HG03045 (cell line): ENCODE data around the gene TCF7L2.

Experiments used
- ATAC-seq: cut with Tn5 transposase; IDR thresholded peaks from one replicate; pipeline ENCODE4 v1.9.1; 2021; ENCODE audit warnings: mild to moderate bottlenecking, moderate library complexity; ENCODE audit not compliant: unreplicated experiment

TCF7L2 gene

GRCh38 chr10:113020475-113020753, 70.4 kb downstream of the TCF7L2 start:
- no peak for ATAC-seq

- ATAC-seq, result no peak
Observed at GRCh38 chr10:113020838-113021237, 70.8 kb downstream of the TCF7L2 start.

- no peak for ATAC-seq
Observed at GRCh38 chr10:113021268-113022040, 71.4 kb downstream of the TCF7L2 start.

- no peak for ATAC-seq
Observed at GRCh38 chr10:113022265-113022664, 72.2 kb downstream of the TCF7L2 start.

- ATAC-seq, result no peak
Observed at GRCh38 chr10:113023017-113023416, 73.0 kb downstream of the TCF7L2 start.

GRCh38 chr10:113024930-113025329, 74.9 kb downstream of the TCF7L2 start:
- ATAC-seq, result no peak

- ATAC-seq, result no peak
Observed at GRCh38 chr10:113025487-113025886, 75.4 kb downstream of the TCF7L2 start.

- no peak for ATAC-seq
Observed at GRCh38 chr10:113026679-113027078, 76.6 kb downstream of the TCF7L2 start.

- ATAC-seq, result no peak
Observed at GRCh38 chr10:113027230-113027573, 77.2 kb downstream of the TCF7L2 start.

GRCh38 chr10:113027574-113028455, 77.8 kb downstream of the TCF7L2 start:
- ATAC-seq, result no peak

GRCh38 chr10:113028456-113029440, 78.7 kb downstream of the TCF7L2 start:
- no peak for ATAC-seq

GRCh38 chr10:113030453-113030852, 80.4 kb downstream of the TCF7L2 start:
- ATAC-seq, result no peak

- ATAC-seq, result no peak
Observed at GRCh38 chr10:113031147-113031546, 81.1 kb downstream of the TCF7L2 start.

GRCh38 chr10:113033991-113034390, 83.9 kb downstream of the TCF7L2 start:
- ATAC-seq, result no peak

GRCh38 chr10:113035732-113036312, 85.8 kb downstream of the TCF7L2 start:
- ATAC-seq, result no peak

GRCh38 chr10:113036619-113037018, 86.6 kb downstream of the TCF7L2 start:
- ATAC-seq, result no peak

- ATAC-seq, result no peak
Observed at GRCh38 chr10:113037218-113037617, 87.2 kb downstream of the TCF7L2 start.

- no peak for ATAC-seq
Observed at GRCh38 chr10:113038183-113038582, 88.1 kb downstream of the TCF7L2 start.

- ATAC-seq, result no peak
Observed at GRCh38 chr10:113038985-113039384, 88.9 kb downstream of the TCF7L2 start.

GRCh38 chr10:113041324-113041723, 91.3 kb downstream of the TCF7L2 start:
- no peak for ATAC-seq
